ENCODE measurements around the gene CLDN12. TPM values are rescaled to one million over a fixed set of nuclear protein-coding genes. Genes with fewer than 3 reads are reported as not detected.

CLDN12 gene
- 41.0 and 41.1 TPM in 2 replicates for total RNA-seq
- long read RNA-seq, transcript CLDN12-203 (3 exons, 3,488 nt): minor isoform, 6 of 76 reads
- long read RNA-seq, transcript CLDN12-201 (3 exons, 3,565 nt): major isoform, 48 of 76 reads
- long read RNA-seq, partial matches to known transcripts: 15 of 76 reads
- long read RNA-seq, other reads (novel, unspliced or antisense): 5 of 76 reads

DNA sequence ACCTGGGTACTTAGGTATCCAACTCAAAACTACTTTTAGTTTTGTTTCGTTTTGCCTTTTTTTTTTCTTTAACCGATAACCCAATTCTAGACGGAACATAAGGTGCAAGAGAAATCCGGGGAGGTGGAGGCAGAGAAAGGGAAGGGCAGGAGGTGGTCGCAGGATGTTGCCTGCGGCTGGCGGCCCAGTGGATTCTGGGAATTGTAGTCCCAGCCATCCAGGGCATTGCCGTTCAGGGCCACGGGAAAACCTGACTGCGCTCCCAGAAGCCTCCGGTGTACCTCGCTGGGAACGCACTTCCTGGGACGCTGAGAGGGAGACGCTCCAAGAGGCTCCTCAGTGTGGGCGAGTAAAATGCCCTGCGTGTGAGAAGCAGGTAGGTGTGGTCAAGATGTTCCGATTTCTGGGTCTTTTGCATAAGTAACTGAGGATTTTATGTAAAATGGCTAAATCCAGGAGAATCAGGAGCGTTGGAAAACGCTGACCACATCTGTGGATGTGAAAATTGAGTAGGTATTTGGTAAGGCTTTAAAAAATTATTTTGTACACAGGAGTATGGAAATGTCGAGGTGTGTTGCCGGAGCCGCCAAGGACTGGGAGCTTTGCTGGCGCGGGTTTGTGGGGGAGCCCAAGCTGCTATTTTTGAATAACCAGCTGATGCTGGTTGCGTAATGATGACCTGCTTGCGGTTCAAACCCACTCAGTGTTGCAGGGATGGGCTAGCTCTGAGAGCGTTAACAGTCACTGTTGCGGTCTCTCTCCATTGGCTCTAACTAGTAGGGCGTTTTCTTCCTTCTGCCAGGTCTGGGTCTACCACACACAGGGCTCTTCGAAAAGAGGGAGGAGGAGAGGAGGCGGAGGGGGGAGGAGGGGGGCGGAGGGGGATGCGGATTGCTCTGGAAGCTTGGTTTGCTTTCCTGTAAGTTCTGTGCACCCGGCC is at the start of gene CLDN12:
CLDN12 (plus strand) TSS at position 288 of the 940 bp plus-strand sequence. CDS start 9,216 bp downstream, outside the sequence.
- Mint-ChIP-seq H3K4me3 (peak within 1 kb of the TSS; percentile 94), H3K27me3 (ENCODE audit: low read depth) (peaks cover 25% of the 10 kb centered on the region), H3K4me1 (peaks cover 32% of the 10 kb centered on the region), H3K27ac (ENCODE audit: unreplicated experiment) (peak within 1 kb of the TSS; percentile 87), H3K36me3 (ENCODE audit: low read depth) (no peaks in the 10 kb centered on the region), H3K9me3 (peaks cover 3% of the 10 kb centered on the region)
- TF ChIP-seq, protein P1, sequence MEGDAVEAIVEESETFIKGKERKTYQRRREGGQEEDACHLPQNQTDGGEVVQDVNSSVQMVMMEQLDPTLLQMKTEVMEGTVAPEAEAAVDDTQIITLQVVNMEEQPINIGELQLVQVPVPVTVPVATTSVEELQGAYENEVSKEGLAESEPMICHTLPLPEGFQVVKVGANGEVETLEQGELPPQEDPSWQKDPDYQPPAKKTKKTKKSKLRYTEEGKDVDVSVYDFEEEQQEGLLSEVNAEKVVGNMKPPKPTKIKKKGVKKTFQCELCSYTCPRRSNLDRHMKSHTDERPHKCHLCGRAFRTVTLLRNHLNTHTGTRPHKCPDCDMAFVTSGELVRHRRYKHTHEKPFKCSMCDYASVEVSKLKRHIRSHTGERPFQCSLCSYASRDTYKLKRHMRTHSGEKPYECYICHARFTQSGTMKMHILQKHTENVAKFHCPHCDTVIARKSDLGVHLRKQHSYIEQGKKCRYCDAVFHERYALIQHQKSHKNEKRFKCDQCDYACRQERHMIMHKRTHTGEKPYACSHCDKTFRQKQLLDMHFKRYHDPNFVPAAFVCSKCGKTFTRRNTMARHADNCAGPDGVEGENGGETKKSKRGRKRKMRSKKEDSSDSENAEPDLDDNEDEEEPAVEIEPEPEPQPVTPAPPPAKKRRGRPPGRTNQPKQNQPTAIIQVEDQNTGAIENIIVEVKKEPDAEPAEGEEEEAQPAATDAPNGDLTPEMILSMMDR (conservative IDR thresholded peaks at IDR 0.05): no peak
- peak; percentile 71 for DNase-seq (ENCODE audit: low read depth, low spot score)

DNA sequence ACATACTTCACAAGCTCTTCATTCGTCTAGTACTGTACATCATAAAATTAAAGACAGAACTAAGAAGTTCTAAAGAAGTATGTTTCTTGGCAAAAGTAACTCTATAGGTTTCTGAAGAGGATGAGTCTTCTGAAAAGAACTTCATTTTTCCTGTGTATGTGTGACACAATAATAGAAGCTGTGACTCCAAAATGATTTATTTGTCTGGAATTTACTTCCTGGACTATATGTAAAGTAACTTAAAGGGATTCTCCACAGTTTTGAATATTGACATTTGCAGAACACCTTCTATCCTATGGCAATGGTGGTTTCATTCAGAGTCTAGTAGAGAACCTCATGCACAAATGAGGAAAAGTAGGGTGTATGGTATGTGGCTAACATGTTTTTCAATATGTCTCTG is 19.8 kb upstream of the CLDN12 start:
- Mint-ChIP-seq H3K4me3 (no peak overlapping the region), H3K4me1 (no peaks in the 10 kb centered on the region), H3K9me3 (peaks cover 4% of the 10 kb centered on the region), H3K36me3 (ENCODE audit: low read depth) (peaks cover 29% of the 10 kb centered on the region), H3K27ac (ENCODE audit: unreplicated experiment) (no peak overlapping the region), H3K27me3 (ENCODE audit: low read depth) (no peaks in the 10 kb centered on the region)
- TF ChIP-seq, protein P1 (conservative IDR thresholded peaks at IDR 0.05): no peak
- no peak for DNase-seq (ENCODE audit: low read depth, low spot score)

DNA sequence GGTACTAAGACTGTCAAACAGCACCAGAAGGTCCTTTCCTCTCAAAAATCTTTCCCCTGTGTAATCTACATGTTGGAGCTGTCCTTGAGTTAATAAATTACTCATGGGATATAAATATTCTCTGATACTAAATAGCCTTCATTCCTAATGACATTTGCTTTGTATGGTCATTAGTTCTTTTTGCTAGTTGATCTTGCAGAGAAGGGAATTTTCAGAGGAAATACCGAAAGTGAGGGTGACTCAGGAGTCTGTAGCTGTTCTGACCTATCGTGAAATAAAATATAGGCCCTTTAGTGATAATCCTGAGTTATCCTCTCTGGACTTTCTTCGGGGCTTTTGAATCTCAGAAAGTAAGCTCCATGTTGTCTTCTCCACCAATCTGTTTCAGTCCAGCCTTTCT is 19.4 kb upstream of the CLDN12 start:
- DNase-seq (ENCODE audit: low read depth, low spot score): no peak
- no peak overlapping the region for H3K27ac Mint-ChIP-seq (ENCODE audit: unreplicated experiment)
- H3K27me3 Mint-ChIP-seq (ENCODE audit: low read depth): no peaks in the 10 kb centered on the region
- H3K36me3 Mint-ChIP-seq (ENCODE audit: low read depth): peaks cover 28% of the 10 kb centered on the region
- no peaks in the 10 kb centered on the region for H3K4me1 Mint-ChIP-seq
- H3K4me3 Mint-ChIP-seq: no peak overlapping the region
- TF ChIP-seq, protein P1 (conservative IDR thresholded peaks at IDR 0.05): no peak
- peaks cover 4% of the 10 kb centered on the region for H3K9me3 Mint-ChIP-seq

DNA sequence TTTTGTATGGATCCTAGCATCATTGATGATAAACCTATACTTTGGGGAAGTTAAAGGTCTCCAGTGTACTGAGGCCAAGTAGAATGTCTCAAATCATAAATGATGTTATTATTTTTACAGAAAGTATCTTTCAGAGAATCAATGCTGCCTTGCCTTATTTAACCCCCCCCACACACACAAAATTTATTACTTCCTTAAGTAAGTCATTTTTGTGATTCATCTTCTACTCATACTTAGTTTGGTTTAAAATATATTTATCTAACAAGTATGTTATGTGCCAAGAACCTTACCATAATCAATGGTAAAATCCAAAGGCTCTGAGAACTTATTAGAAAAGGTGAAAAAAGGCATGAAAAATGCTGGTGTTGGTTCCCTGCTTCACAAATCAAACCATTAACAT is 18.8 kb upstream of the CLDN12 start:
- TF ChIP-seq, protein P1 (conservative IDR thresholded peaks at IDR 0.05): no peak
- Mint-ChIP-seq H3K27ac (ENCODE audit: unreplicated experiment) (no peak overlapping the region), H3K4me3 (no peak overlapping the region), H3K36me3 (ENCODE audit: low read depth) (peaks cover 23% of the 10 kb centered on the region), H3K9me3 (peaks cover 4% of the 10 kb centered on the region), H3K4me1 (no peaks in the 10 kb centered on the region), H3K27me3 (ENCODE audit: low read depth) (no peaks in the 10 kb centered on the region)
- DNase-seq (ENCODE audit: low read depth, low spot score): no peak

DNA sequence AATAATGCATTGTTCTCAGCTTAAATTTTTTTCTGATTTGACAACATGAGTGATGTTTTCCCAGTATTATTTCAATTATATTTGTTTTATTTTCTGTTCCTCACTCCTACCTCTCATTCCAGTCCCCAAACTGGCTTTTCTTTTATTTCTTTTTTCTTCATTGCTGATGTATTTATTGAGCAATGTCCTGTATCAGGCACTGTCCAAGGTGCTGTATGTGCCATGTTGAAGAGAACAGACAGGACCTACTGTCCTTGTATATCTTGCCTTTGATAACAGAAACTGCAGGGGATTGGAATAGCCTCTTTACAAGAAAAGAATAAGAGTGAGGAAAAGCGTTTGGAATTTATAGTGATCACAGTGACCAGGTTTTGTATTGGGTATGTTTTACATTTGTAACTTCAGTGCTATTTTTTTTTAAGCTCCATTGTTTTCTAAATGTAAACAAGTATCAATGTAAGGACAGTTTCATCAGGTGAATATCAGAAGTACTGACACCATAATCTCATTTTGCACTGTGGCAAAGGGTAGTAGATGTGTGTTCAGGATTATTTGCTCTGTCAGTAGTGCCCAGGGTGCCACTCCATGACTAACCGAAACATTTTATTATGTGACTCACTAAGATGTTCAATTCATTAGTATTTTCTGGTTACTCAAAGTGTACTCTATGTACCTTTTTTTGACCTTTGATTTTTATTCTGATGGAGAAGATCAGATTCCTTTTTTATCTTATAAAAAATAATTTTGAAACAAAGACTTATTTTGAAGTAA is 15.6 kb upstream of the CLDN12 start:
- peaks cover 3% of the 10 kb centered on the region for H3K9me3 Mint-ChIP-seq
- DNase-seq (ENCODE audit: low read depth, low spot score): no peak
- TF ChIP-seq, protein P1 (conservative IDR thresholded peaks at IDR 0.05): no peak
- no peaks in the 10 kb centered on the region for H3K27me3 Mint-ChIP-seq (ENCODE audit: low read depth)
- no peak overlapping the region for H3K27ac Mint-ChIP-seq (ENCODE audit: unreplicated experiment)
- H3K36me3 Mint-ChIP-seq (ENCODE audit: low read depth): peaks cover 10% of the 10 kb centered on the region
- no peak overlapping the region for H3K4me3 Mint-ChIP-seq
- H3K4me1 Mint-ChIP-seq: no peaks in the 10 kb centered on the region
